ENCODE measurements around the gene CMBL.

CMBL gene

GRCh38 chr5:10244342-10244944 is 63.3 kb downstream of the CMBL start:
- Histone ChIP-seq H3K9me3 (ENCODE audit: low read depth, low read length) (no peaks in the 10 kb centered on the region), H3K27ac (no peak overlapping the region), H3K4me3 (no peak overlapping the region), H3K36me3 (ENCODE audit: insufficient read depth, low read length) (0 out of 2 replicates have a peak, but pooled peaks cover 5% of the 10 kb centered on the region), H3K9ac (ENCODE audit: insufficient read length) (no peak overlapping the region)
- no peak for TF ChIP-seq EZH2 (IDR thresholded peaks at IDR 0.05)
- no peak for TF ChIP-seq FOXP2 (optimal IDR thresholded peaks at IDR 0.05; ENCODE audit: control extremely low read depth, extremely low read length, insufficient read depth)
- no peak for TF ChIP-seq POLR2AphosphoS5 (IDR thresholded peaks at IDR 0.05; ENCODE audit: borderline replicate concordance, low read depth, low read length)
- no peak for DNase-seq (ENCODE audit: low read depth, low spot score)

GRCh38 chr5:10243660-10244240 is 64.0 kb downstream of the CMBL start:
- Histone ChIP-seq H3K9me3 (ENCODE audit: low read depth, low read length) (no peaks in the 10 kb centered on the region), H3K36me3 (ENCODE audit: insufficient read depth, low read length) (peaks cover 7% of the 10 kb centered on the region; the same call in 1 of the 2 replicates), H3K27ac (no peak overlapping the region), H3K9ac (ENCODE audit: insufficient read length) (no peak overlapping the region), H3K4me3 (no peak overlapping the region)
- TF ChIP-seq POLR2AphosphoS5 (IDR thresholded peaks at IDR 0.05; ENCODE audit: borderline replicate concordance, low read depth, low read length) (no peak), EZH2 (IDR thresholded peaks at IDR 0.05) (no peak), FOXP2 (optimal IDR thresholded peaks at IDR 0.05; ENCODE audit: control extremely low read depth, extremely low read length, insufficient read depth) (no peak)
- no peak for DNase-seq (ENCODE audit: low read depth, low spot score)

GRCh38 chr5:10235350-10235749 is 72.4 kb downstream of the CMBL start:
- Histone ChIP-seq H3K9me3 (ENCODE audit: low read depth, low read length) (no peaks in the 10 kb centered on the region), H3K36me3 (ENCODE audit: insufficient read depth, low read length) (peaks cover 13% of the 10 kb centered on the region), H3K27ac (no peak overlapping the region), H3K4me3 (no peak overlapping the region), H3K9ac (ENCODE audit: insufficient read length) (no peak overlapping the region)
- DNase-seq (ENCODE audit: low read depth, low spot score): no peak
- TF ChIP-seq POLR2AphosphoS5 (IDR thresholded peaks at IDR 0.05; ENCODE audit: borderline replicate concordance, low read depth, low read length): no peak
- TF ChIP-seq EZH2 (IDR thresholded peaks at IDR 0.05): no peak
- TF ChIP-seq FOXP2 (optimal IDR thresholded peaks at IDR 0.05; ENCODE audit: control extremely low read depth, extremely low read length, insufficient read depth): no peak

- Histone ChIP-seq H3K9ac (ENCODE audit: insufficient read length) (peak overlapping the region; percentile 61), H3K27ac (peak overlapping the region; percentile 79), H3K4me3 (peak overlapping the region; percentile 32), H3K9me3 (ENCODE audit: low read depth, low read length) (no peaks in the 10 kb centered on the region), H3K36me3 (ENCODE audit: insufficient read depth, low read length) (peaks cover 9% of the 10 kb centered on the region)
- TF ChIP-seq FOXP2 (optimal IDR thresholded peaks at IDR 0.05; ENCODE audit: control extremely low read depth, extremely low read length, insufficient read depth) (no peak), POLR2AphosphoS5 (IDR thresholded peaks at IDR 0.05; ENCODE audit: borderline replicate concordance, low read depth, low read length) (no peak), EZH2 (IDR thresholded peaks at IDR 0.05) (no peak)
- DNase-seq (ENCODE audit: low read depth, low spot score): peak; percentile 39
Observed at GRCh38 chr5:10233505-10233904, 74.2 kb downstream of the CMBL start.

GRCh38 chr5:10233011-10233410 is 74.7 kb downstream of the CMBL start:
- Histone ChIP-seq H3K27ac (peak overlapping the region; percentile 79; the same call in 1 of the 2 replicates), H3K4me3 (no peak overlapping the region), H3K9me3 (ENCODE audit: low read depth, low read length) (no peaks in the 10 kb centered on the region), H3K36me3 (ENCODE audit: insufficient read depth, low read length) (peaks cover 6% of the 10 kb centered on the region), H3K9ac (ENCODE audit: insufficient read length) (no peak overlapping the region)
- DNase-seq (ENCODE audit: low read depth, low spot score): no peak
- no peak for TF ChIP-seq POLR2AphosphoS5 (IDR thresholded peaks at IDR 0.05; ENCODE audit: borderline replicate concordance, low read depth, low read length)
- TF ChIP-seq EZH2 (IDR thresholded peaks at IDR 0.05): no peak
- no peak for TF ChIP-seq FOXP2 (optimal IDR thresholded peaks at IDR 0.05; ENCODE audit: control extremely low read depth, extremely low read length, insufficient read depth)

GRCh38 chr5:10232386-10232785 is 75.3 kb downstream of the CMBL start:
- Histone ChIP-seq H3K9ac (ENCODE audit: insufficient read length) (no peak overlapping the region), H3K9me3 (ENCODE audit: low read depth, low read length) (no peaks in the 10 kb centered on the region), H3K4me3 (no peak overlapping the region), H3K27ac (no peak overlapping the region), H3K36me3 (ENCODE audit: insufficient read depth, low read length) (peaks cover 6% of the 10 kb centered on the region)
- no peak for DNase-seq (ENCODE audit: low read depth, low spot score)
- TF ChIP-seq FOXP2 (optimal IDR thresholded peaks at IDR 0.05; ENCODE audit: control extremely low read depth, extremely low read length, insufficient read depth): no peak

GRCh38 chr5:10229306-10230048 is 78.2 kb downstream of the CMBL start:
- Histone ChIP-seq H3K4me3 (no peak overlapping the region), H3K27ac (no peak overlapping the region), H3K9ac (ENCODE audit: insufficient read length) (no peak overlapping the region), H3K36me3 (ENCODE audit: insufficient read depth, low read length) (no peaks in the 10 kb centered on the region; the same call in 1 of the 2 replicates), H3K9me3 (ENCODE audit: low read depth, low read length) (no peaks in the 10 kb centered on the region)
- DNase-seq (ENCODE audit: low read depth, low spot score): no peak
- TF ChIP-seq POLR2AphosphoS5 (IDR thresholded peaks at IDR 0.05; ENCODE audit: borderline replicate concordance, low read depth, low read length): no peak
- no peak for TF ChIP-seq FOXP2 (optimal IDR thresholded peaks at IDR 0.05; ENCODE audit: control extremely low read depth, extremely low read length, insufficient read depth)
- no peak for TF ChIP-seq EZH2 (IDR thresholded peaks at IDR 0.05)

GRCh38 chr5:10228288-10228687 is 79.4 kb downstream of the CMBL start:
- Histone ChIP-seq H3K36me3 (ENCODE audit: insufficient read depth, low read length) (no peaks in the 10 kb centered on the region), H3K4me3 (no peak overlapping the region), H3K9ac (ENCODE audit: insufficient read length) (no peak overlapping the region), H3K27ac (no peak overlapping the region), H3K9me3 (ENCODE audit: low read depth, low read length) (no peaks in the 10 kb centered on the region)
- no peak for DNase-seq (ENCODE audit: low read depth, low spot score)
- no peak for TF ChIP-seq EZH2 (IDR thresholded peaks at IDR 0.05)
- TF ChIP-seq POLR2AphosphoS5 (IDR thresholded peaks at IDR 0.05; ENCODE audit: borderline replicate concordance, low read depth, low read length): no peak
- no peak for TF ChIP-seq FOXP2 (optimal IDR thresholded peaks at IDR 0.05; ENCODE audit: control extremely low read depth, extremely low read length, insufficient read depth)
